Parathyroid adenoma (tissue), 2 donors: ENCODE data around the gene ACOT12.

Experiments
- H2AFZ ChIP-seq: fragments of 300-600 bp; sonication (generic); one replicate; pipeline ENCODE4 v1.7.0; 2017; ENCODE audit warnings: antibody characterized with exemption, mild to moderate bottlenecking
- H3K27ac ChIP-seq: fragments of 300-600 bp; sonication (generic); one replicate; pipeline ENCODE4 v1.7.0; 2017
- H3K27me3 ChIP-seq: fragments of 300-600 bp; sonication (generic); one replicate; pipeline ENCODE4 v1.7.0; 2017; ENCODE audit warnings: low read length; ENCODE audit not compliant: control insufficient read depth, insufficient read depth
- H3K36me3 ChIP-seq: fragments of 300-600 bp; sonication (generic); one replicate; pipeline ENCODE4 v1.7.0; 2017; ENCODE audit warnings: low read length; ENCODE audit not compliant: control insufficient read depth, insufficient read depth
- H3K4me1 ChIP-seq: fragments of 300-600 bp; sonication (generic); one replicate; pipeline ENCODE4 v1.7.0; 2017; ENCODE audit warnings: control low read depth
- H3K4me2 ChIP-seq: fragments of 300-600 bp; sonication (generic); one replicate; pipeline ENCODE4 v1.7.0; 2017; ENCODE audit warnings: low read length
- H3K4me3 ChIP-seq: fragments of 300-600 bp; sonication (generic); one replicate; pipeline ENCODE4 v1.7.0; 2017; ENCODE audit warnings: low read depth, low read length
- H3K79me2 ChIP-seq: fragments of 300-600 bp; sonication (generic); one replicate; pipeline ENCODE4 v1.7.0; 2017; ENCODE audit warnings: control low read depth
- H3K9ac ChIP-seq: fragments of 300-600 bp; sonication (generic); one replicate; pipeline ENCODE4 v1.7.0; 2017; ENCODE audit warnings: mild to moderate bottlenecking
- H3K9me3 ChIP-seq: fragments of 300-600 bp; sonication (generic); one replicate; pipeline ENCODE4 v1.7.0; 2017; ENCODE audit warnings: low read length; ENCODE audit not compliant: control insufficient read depth
- TF ChIP-seq, protein P1 (sequence below): fragments of 300-600 bp; sonication (generic); IDR thresholded peaks from one replicate; pipeline ENCODE4 v1.7.0; 2017; ENCODE audit warnings: antibody characterized with exemption, mild to moderate bottlenecking
- donor health status: primary hyperparathyroidism.

ACOT12 gene

DNA sequence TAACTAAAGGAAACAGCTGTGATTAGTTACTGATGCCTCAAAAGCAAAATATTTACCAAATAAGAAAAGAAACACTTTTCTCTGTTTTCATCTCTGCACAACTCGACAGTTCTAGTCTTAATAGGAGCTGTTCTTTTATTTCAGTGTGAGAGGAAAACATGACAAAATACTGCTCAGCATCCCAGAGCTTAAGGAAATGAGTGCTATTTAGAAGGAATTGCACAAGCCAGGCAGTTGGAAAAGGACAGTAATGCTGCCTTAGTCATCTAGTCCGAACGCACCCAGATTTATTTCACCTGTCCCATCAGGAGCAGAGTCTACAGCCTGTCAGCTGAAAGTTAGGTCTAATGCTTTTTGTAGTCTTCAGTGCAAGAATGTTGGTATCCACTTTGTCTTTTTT lies 80.2 kb downstream of the ACOT12 start:
- H3K36me3 ChIP-seq = no peaks in the 10 kb centered on the region
- H3K4me1 ChIP-seq = no peaks in the 10 kb centered on the region
- TF ChIP-seq, protein P1, sequence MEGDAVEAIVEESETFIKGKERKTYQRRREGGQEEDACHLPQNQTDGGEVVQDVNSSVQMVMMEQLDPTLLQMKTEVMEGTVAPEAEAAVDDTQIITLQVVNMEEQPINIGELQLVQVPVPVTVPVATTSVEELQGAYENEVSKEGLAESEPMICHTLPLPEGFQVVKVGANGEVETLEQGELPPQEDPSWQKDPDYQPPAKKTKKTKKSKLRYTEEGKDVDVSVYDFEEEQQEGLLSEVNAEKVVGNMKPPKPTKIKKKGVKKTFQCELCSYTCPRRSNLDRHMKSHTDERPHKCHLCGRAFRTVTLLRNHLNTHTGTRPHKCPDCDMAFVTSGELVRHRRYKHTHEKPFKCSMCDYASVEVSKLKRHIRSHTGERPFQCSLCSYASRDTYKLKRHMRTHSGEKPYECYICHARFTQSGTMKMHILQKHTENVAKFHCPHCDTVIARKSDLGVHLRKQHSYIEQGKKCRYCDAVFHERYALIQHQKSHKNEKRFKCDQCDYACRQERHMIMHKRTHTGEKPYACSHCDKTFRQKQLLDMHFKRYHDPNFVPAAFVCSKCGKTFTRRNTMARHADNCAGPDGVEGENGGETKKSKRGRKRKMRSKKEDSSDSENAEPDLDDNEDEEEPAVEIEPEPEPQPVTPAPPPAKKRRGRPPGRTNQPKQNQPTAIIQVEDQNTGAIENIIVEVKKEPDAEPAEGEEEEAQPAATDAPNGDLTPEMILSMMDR = no peak
- H3K27me3 ChIP-seq = no peaks in the 10 kb centered on the region
- H3K4me3 ChIP-seq = no peak overlapping the region
- H3K9ac ChIP-seq = no peak overlapping the region
- no peak overlapping the region for H2AFZ ChIP-seq
- H3K27ac ChIP-seq = no peak overlapping the region
- no peak overlapping the region for H3K4me2 ChIP-seq
- H3K9me3 ChIP-seq = no peaks in the 10 kb centered on the region
- no peaks in the 10 kb centered on the region for H3K79me2 ChIP-seq

DNA sequence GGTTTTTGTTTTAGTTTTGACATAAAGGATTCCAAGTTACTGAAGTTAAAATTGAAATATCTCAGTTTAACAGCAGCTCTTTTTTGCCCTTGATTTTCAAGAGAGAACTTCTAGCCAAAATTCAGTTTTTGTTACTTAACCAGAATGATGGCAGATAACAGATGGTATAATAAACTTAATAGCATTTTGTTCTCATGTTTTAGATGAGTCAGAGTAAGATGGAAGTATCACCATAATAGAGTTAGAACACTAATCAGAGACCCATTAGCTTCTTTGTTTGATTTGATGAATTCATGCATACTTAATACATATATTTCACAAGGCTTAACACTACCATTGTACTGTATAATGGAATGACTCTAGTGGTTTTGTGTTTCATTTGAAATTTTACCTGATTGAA lies 80.7 kb downstream of the ACOT12 start:
- Histone ChIP-seq H3K4me3 (no peak overlapping the region), H3K27me3 (no peaks in the 10 kb centered on the region), H3K4me2 (no peak overlapping the region), H3K36me3 (no peaks in the 10 kb centered on the region), H3K4me1 (no peaks in the 10 kb centered on the region), H3K27ac (no peak overlapping the region), H3K9me3 (no peaks in the 10 kb centered on the region), H2AFZ (no peak overlapping the region), H3K9ac (no peak overlapping the region), H3K79me2 (no peaks in the 10 kb centered on the region)
- TF ChIP-seq, protein P1 = no peak

DNA sequence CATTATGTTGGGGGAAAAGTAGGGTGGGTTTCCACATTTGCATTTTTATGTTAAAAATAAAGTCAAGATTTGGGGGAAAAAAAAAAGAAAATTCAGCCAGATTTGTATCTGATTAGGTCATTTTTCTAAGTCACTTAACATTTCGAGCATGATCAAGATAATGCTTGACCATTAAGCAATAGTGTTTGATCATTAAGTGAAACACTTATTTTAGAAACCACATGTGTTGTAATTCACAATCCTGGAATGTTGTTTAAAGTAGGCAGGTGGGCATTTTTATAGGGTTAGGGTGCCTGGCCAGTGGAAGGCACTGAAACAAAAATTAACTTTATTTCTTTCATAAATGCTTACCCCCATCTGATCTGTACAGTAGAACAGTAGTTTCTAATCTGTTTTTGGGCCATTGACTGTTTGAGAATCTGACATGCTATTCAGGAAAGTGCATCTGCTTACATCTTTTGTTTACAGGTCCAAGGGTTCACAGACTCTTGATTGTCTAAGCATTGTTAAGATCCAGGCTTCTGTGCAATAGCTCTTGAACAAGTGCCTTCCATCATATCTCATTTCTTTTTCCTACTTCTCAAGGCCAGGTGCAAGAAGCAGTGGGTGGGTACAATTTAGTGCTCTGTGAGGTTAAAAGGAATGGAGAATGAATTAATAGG lies 83.4 kb downstream of the ACOT12 start:
- Histone ChIP-seq H3K27me3 (no peaks in the 10 kb centered on the region), H3K9me3 (no peaks in the 10 kb centered on the region), H3K4me1 (no peaks in the 10 kb centered on the region), H3K36me3 (no peaks in the 10 kb centered on the region), H3K79me2 (no peaks in the 10 kb centered on the region), H3K9ac (no peak overlapping the region), H3K4me2 (no peak overlapping the region), H3K27ac (no peak overlapping the region), H2AFZ (no peak overlapping the region), H3K4me3 (no peak overlapping the region)
- TF ChIP-seq, protein P1 = no peak

DNA sequence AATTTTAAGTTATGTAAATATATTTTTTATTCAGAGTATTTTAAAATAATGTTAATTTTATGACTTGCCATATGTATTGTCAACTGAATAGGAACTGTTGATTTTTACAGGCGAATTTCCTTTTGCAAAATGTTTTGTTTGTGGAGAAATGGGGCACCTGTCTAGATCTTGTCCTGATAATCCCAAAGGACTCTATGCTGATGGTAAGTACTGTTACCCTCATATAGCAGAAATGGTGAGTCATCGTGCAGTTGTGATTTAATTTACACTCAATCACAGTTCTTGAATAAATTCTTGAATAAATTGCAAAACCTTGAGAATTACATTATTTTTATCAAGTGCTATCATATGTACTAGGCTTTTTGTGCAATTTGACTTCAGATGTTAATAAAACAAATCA lies 85.1 kb downstream of the ACOT12 start:
- Histone ChIP-seq H2AFZ (no peak overlapping the region), H3K4me3 (no peak overlapping the region), H3K4me2 (no peak overlapping the region), H3K36me3 (no peaks in the 10 kb centered on the region), H3K79me2 (no peaks in the 10 kb centered on the region), H3K27me3 (no peaks in the 10 kb centered on the region), H3K9me3 (no peaks in the 10 kb centered on the region), H3K27ac (no peak overlapping the region), H3K4me1 (no peaks in the 10 kb centered on the region), H3K9ac (no peak overlapping the region)
- TF ChIP-seq, protein P1 = no peak

DNA sequence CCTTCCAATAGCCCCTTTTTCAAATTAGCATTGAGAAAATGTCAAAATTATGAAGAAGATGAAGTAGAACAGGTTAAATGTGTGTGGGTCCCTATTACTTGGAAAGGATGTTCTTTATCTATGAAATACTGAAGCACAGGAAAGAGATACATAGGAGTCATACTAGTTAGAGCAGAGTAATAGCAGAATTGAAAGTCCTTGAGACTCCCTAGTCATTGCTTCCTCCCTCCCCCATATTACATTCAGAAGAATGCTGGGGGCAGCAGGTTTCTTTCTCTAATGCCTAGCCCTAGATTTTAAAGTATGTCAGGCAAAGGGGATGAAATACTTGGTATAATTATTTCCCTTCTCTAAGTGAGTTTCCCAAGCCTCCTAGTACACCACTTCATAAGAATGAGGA lies 88.1 kb downstream of the ACOT12 start:
- Histone ChIP-seq H3K9me3 (no peaks in the 10 kb centered on the region), H3K36me3 (no peaks in the 10 kb centered on the region), H3K27ac (no peak overlapping the region), H3K4me1 (peaks cover 8% of the 10 kb centered on the region), H3K4me3 (no peak overlapping the region), H3K79me2 (peaks cover 3% of the 10 kb centered on the region), H3K4me2 (no peak overlapping the region), H3K27me3 (no peaks in the 10 kb centered on the region), H2AFZ (no peak overlapping the region), H3K9ac (no peak overlapping the region)
- TF ChIP-seq, protein P1 = no peak
